ENCODE results near the gene DDX47. TPM values are rescaled to one million over a fixed set of nuclear protein-coding genes. Genes with fewer than 3 reads are reported as not detected.

Gene DDX47
- polyA plus RNA-seq, 1 of the 3 experiments (the other 2 are of a cell fraction) = 68.4 TPM

DNA sequence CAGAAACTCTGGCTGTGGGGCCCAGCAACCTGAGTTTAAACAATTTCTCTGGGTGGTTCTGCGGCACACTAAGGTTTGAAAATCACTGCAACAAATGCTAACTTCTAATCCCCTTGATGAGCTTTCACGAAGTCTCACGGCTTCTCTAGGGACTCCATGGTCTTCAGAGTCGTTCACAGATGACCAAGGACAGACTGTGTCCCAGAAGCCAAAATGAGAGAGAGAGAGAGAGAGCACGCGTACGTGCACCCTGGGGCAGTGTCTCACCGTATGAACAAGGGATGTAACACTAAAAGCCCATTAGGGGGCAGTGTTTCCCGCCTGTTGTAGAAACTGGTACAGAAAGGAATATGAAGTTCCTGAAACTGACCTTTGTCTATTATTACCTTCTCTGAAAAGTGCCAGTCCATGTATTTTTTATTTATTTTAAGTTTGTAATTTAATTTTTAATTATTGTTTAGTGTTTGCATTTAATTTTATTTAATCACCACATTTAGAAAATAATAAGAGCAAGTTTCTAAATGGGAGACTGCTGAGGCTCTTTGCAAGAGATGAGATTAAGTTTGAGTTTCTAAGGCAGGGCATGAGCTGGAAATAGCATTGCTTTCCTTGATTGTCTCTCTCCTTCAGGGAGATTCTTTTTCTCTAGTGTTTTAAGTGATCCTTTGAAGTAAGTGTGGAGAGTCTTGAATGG is 24.3 kb upstream of the DDX47 start:
- peak; percentile 66 for DNase-seq
- Histone ChIP-seq H3K9me3 (no peaks in the 10 kb centered on the region), H3K4me3 (ENCODE audit: low read depth in 2 of 2, low read length in 1 of 2) (no peak overlapping the region; a peak in 1 of 4 replicates), H4K20me1 (ENCODE audit: insufficient read depth) (no peaks in the 10 kb centered on the region), H2AFZ (ENCODE audit: low read depth) (peak overlapping the region; percentile 40; the same call in 1 of the 2 replicates), H3K4me2 (no peak overlapping the region), H3K79me2 (ENCODE audit: insufficient read depth) (no peaks in the 10 kb centered on the region), H3K9me2 (no peaks in the 10 kb centered on the region), H3K27me3 (ENCODE audit: insufficient read depth) (no peaks in the 10 kb centered on the region), H3K27ac (ENCODE audit: low read depth in 2 of 2, low read length in 1 of 2) (peak overlapping the region in 1 of 2 experiments; percentile 22; a peak in 1 of 4 replicates), H3K9ac (no peak overlapping the region), H3K36me3 (replicated peaks in 1 of 2; ENCODE audit: control insufficient read depth in 1 of 2, insufficient read depth in 2 of 2, low read length in 1 of 2) (no peaks in the 10 kb centered on the region), H3F3A (replicated peaks; ENCODE audit: insufficient read depth) (peaks cover 5% of the 10 kb centered on the region), H3K4me1 (ENCODE audit: control insufficient read depth in 1 of 2, insufficient read depth in 2 of 2, low read depth in 1 of 2, low read length in 1 of 2) (peaks cover 7 to 38% of the 10 kb centered on the region in 2 experiments; a peak in 3 of 4 replicates)
- 21% methylated on average over 9 of the region's 9 CpGs for WGBS (ENCODE audit: low lambda C conversion rate)
- CTCF ChIA-PET = interaction anchor here (0.5 to 3.8 kb wide), 31 partner anchors 9 to 429 kb away, joined by 3 to 23 read pairs (median 4); partner anchors contain the start of genes DDX47 and GPRC5A
- no peak for TF ChIP-seq GABPA (IDR thresholded peaks at IDR 0.05; ENCODE audit: low read depth)
- peak; percentile 88 for TF ChIP-seq RAD21 (IDR thresholded peaks at IDR 0.05; ENCODE audit: low read length)
- no peak for TF ChIP-seq YY1 (IDR thresholded peaks at IDR 0.05; ENCODE audit: low read depth)
- 0 out of 2 replicates have a peak, but pooled peaks have one; percentile 67 for TF ChIP-seq RCOR1 (IDR thresholded peaks at IDR 0.05; ENCODE audit: low read length)
- no peak for TF ChIP-seq REST (IDR thresholded peaks at IDR 0.05; ENCODE audit: low read depth, low read length)
- peak; percentile 82 for TF ChIP-seq CTCF (IDR thresholded peaks at IDR 0.05)
- no peak for TF ChIP-seq POLR2AphosphoS5 (IDR thresholded peaks at IDR 0.05; ENCODE audit: low read depth, low read length)
- peak; percentile 59 for TF ChIP-seq SMC3 (IDR thresholded peaks at IDR 0.05; ENCODE audit: low read depth, low read length)
- TF ChIP-seq CHD2 (IDR thresholded peaks at IDR 0.05; ENCODE audit: low read length, partially characterized antibody) = peak; percentile 34
- no peak for TF ChIP-seq FOSL2 (IDR thresholded peaks at IDR 0.05; ENCODE audit: borderline replicate concordance, low read depth)
- TF ChIP-seq SIN3A (IDR thresholded peaks at IDR 0.05; ENCODE audit: borderline replicate concordance, low read depth, low read length) = no peak
- no peak for TF ChIP-seq TCF12 (IDR thresholded peaks at IDR 0.05)
- TF ChIP-seq EP300 (IDR thresholded peaks at IDR 0.05; ENCODE audit: borderline replicate concordance in 1 of 2, low read depth in 1 of 2, low read length in 1 of 2) = no peak
- TF ChIP-seq NRF1 (IDR thresholded peaks at IDR 0.05; ENCODE audit: low read depth, low read length) = no peak
- no peak for TF ChIP-seq TEAD4 (IDR thresholded peaks at IDR 0.05; ENCODE audit: borderline replicate concordance, insufficient read depth)
- TF ChIP-seq MXI1 (IDR thresholded peaks at IDR 0.05; ENCODE audit: low read depth, low read length) = peak; percentile 46; the same call in 1 of the 2 replicates
- POLR2A ChIA-PET = interaction anchor here (0.6 kb wide), 1 partner anchor 138 kb away, joined by 3 read pairs; no protein-coding TSS in a partner anchor
